GM21717 (cell line): Measurements from ENCODE around the gene MDFIC.

ENCODE experiments used
- ATAC-seq: cut with Tn5 transposase; IDR thresholded peaks from one replicate; pipeline ENCODE4 v1.9.1; 2021; ENCODE audit warnings: mild to moderate bottlenecking, moderate library complexity; ENCODE audit not compliant: unreplicated experiment

Gene MDFIC

GRCh38 chr7:114944745-114945625 is 23.1 kb downstream of the MDFIC start:
- ATAC-seq: no peak

GRCh38 chr7:114949231-114949630 is 27.3 kb downstream of the MDFIC start:
- ATAC-seq: no peak

GRCh38 chr7:114952296-114952695 is 30.4 kb downstream of the MDFIC start:
- ATAC-seq: no peak

- no peak for ATAC-seq
These were observed 31.8 kb downstream of the MDFIC start for GRCh38 chr7:114953724-114954123.

- peak; percentile 51 for ATAC-seq
These were observed 34.8 kb downstream of the MDFIC start for GRCh38 chr7:114956702-114957101.

GRCh38 chr7:114957444-114957843 is 35.5 kb downstream of the MDFIC start:
- no peak for ATAC-seq

- ATAC-seq: peak; percentile 79
These were observed 38.0 kb downstream of the MDFIC start for GRCh38 chr7:114959931-114960330.

- ATAC-seq: no peak
These were observed 40.5 kb downstream of the MDFIC start for GRCh38 chr7:114962441-114962840.

GRCh38 chr7:114966156-114966555 is 44.3 kb downstream of the MDFIC start:
- no peak for ATAC-seq

- ATAC-seq: no peak
These were observed 47.2 kb downstream of the MDFIC start for GRCh38 chr7:114969096-114969495.

- ATAC-seq: no peak
These were observed 48.4 kb downstream of the MDFIC start for GRCh38 chr7:114970308-114970707.

- no peak for ATAC-seq
These were observed 48.8 kb downstream of the MDFIC start for GRCh38 chr7:114970732-114971131.

GRCh38 chr7:114972567-114972966 is 50.7 kb downstream of the MDFIC start:
- no peak for ATAC-seq

- ATAC-seq: no peak
These were observed 51.3 kb downstream of the MDFIC start for GRCh38 chr7:114973147-114973546.

GRCh38 chr7:114975401-114975800 is 53.5 kb downstream of the MDFIC start:
- no peak for ATAC-seq

- ATAC-seq: no peak
These were observed 54.8 kb downstream of the MDFIC start for GRCh38 chr7:114976666-114977065.

- ATAC-seq: no peak
These were observed 55.4 kb downstream of the MDFIC start for GRCh38 chr7:114977277-114977676.

GRCh38 chr7:114979388-114979787 is 57.5 kb downstream of the MDFIC start:
- ATAC-seq: no peak

- no peak for ATAC-seq
These were observed 58.1 kb downstream of the MDFIC start for GRCh38 chr7:114979803-114980507.

- ATAC-seq: peak; percentile 50
These were observed 59.4 kb downstream of the MDFIC start for GRCh38 chr7:114981323-114981722.

GRCh38 chr7:114985116-114985715 is 63.3 kb downstream of the MDFIC start:
- no peak for ATAC-seq
